Activated T-helper 1 cell treated with anti-CD3 and anti-CD28 coated beads, Interleukin-2, amount 50 U/mL, for 16 hours (primary cell): Measurements from ENCODE around the gene SERPINB6.
"Not testable (repeated sequence)": the region's sequence is repeated elsewhere in the genome, so short reads cannot be mapped to it uniquely, and the experiment has no call there.

Experiments used
- DNase-seq, 2 donors: peaks; one replicate each; pipeline ENCODE4 v3.0.0-alpha.2; 2020; ENCODE audit warnings: low read depth in 1 of 2, low spot score in 1 of 2

Gene SERPINB6

DNA sequence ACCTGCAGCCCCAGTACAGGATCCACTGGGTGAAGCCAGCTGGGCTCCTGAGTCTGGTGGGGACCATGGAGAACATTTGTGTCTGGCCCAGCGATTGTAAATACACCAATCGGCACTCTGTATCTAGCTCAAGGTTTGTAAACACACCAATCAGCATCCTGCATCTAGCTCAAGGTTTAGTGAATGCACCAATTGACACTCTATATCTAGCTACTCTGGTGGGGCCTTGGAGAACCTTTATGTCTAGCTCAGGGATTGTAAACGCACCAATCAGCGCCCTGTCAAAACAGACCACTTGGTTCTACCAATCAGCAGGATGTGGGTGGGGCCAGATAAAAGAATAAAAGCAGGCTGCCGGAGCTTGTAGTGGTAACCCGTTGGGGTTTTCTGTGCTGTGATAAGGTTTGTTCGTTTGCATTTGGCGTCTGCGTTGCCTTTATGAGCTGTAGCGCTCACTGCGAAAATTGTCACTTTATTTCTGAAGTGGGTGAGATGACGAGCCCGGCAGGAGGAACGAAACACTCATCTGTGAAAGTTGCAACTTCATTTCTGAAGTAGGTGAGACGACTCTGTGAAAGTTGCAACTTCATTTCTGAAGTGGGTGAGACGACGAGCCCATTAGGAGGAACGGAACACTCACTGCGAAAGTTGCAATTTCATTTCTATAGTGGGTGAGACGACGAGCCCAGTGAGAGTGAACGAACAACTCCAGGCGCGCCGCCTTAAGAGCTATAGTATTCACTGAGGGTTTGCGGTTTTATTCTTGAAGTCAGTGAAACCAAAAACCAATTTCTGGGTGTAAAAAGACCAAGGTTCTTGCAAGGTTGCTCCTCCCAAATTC, 31.1 kb downstream of the SERPINB6 start:
- DNase-seq: peak; percentile 18 to 58

GRCh38 chr6:2939315-2940009, 31.9 kb downstream of the SERPINB6 start:
- no peak for DNase-seq

- DNase-seq: no peak
Observed at GRCh38 chr6:2938632-2939083, 32.7 kb downstream of the SERPINB6 start.

- no peak for DNase-seq
Observed at GRCh38 chr6:2938004-2938631, 33.2 kb downstream of the SERPINB6 start.

GRCh38 chr6:2937627-2938003, 33.8 kb downstream of the SERPINB6 start:
- no peak for DNase-seq

DNA sequence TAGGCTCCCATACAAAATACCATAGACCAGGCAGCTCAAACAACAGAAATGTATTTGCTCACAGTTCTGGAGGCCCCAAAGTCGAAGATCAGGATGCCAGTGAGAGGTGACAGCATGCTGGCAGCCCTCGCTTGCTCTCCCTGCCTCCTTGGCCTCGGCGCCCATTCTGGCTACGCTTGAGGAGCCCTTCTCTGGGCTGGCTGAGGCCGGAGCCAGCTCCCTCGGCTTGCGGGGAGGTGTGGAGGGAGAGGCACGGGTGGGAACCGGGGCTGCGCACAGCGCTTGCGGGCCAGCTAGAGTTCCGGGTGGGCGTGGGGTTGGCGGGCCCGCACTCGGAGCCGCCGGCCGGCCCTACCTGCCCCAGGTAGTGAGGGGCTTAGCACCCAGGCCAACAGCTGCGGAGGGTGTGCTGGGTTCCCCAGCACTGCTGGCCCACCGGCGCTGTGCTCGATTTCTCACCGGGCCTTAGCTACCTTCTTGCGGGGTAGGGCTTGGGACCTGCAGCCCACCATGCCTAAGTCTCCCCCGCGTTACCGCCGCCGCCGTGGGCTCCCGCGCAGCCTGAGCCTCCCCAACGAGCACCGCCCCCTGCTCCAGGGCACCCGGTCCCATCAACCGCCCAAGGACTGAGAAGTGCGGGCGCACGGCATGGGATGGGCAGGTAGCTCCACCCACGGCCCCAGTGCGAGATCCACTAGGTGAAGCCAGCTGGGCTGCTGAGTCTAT, 35.6 kb downstream of the SERPINB6 start:
- no peak for DNase-seq

DNA sequence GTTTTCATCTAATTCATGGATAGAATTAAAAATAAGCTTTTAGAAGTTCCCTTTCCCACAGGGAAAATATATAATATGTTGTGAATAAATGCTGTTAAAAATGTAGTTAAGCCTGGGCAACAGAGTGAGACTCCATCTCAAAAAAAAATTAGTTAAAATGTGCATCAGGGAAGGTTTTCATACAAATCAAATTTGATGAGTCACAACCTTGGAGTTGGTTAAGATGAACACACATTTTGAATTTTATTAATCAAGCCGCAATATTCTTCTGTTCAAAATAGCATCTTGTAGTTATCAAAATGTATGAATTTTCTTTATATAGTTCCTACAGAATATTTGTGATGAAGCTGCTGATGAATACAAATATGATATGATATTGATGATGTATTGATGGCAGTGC, 37.3 kb downstream of the SERPINB6 start:
- DNase-seq: no peak

- DNase-seq: not testable (repeated sequence)
Observed at GRCh38 chr6:2932911-2933310, 38.5 kb downstream of the SERPINB6 start.

GRCh38 chr6:2931970-2932748, 39.2 kb downstream of the SERPINB6 start:
- DNase-seq: peak; percentile 72 to 73

DNA sequence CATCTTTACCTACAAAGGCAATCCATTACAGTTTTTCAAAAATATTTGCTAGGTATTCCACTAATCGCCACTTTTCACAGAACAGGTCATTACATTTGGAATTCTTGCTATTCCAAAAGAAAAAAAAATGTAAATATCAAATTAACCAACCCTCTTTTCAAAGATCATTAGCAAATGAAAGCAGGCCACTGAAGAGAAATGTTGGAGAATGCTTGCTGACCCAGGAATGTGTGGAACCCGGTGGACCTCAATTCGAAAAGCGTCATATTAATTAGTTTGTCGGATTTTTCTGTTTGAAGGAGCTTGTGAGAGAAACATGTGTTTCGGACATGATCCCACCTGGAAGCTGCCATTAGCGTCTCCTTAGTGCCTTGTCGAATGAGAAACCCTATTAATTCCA, 40.3 kb downstream of the SERPINB6 start:
- no peak for DNase-seq

DNA sequence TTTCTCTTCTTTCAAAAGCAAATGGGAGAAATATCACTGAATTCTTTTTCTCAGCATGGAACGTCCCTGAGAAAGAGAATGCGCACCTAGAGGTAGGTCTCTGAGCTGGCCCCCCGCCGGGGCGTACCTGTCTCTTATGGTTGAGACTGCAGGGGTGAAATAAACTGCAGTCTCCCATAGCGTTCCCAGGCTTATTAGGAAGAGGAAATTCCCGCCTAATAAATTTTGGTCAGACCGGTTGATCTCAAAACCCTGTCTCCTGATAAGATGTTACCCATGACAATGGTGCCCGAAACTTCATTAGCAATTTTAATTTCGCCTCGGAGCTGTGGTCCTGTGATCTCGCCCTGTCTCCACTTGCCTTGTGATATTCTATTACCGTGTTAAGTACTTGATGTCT, 43.4 kb downstream of the SERPINB6 start:
- DNase-seq: not testable (repeated sequence)

DNA sequence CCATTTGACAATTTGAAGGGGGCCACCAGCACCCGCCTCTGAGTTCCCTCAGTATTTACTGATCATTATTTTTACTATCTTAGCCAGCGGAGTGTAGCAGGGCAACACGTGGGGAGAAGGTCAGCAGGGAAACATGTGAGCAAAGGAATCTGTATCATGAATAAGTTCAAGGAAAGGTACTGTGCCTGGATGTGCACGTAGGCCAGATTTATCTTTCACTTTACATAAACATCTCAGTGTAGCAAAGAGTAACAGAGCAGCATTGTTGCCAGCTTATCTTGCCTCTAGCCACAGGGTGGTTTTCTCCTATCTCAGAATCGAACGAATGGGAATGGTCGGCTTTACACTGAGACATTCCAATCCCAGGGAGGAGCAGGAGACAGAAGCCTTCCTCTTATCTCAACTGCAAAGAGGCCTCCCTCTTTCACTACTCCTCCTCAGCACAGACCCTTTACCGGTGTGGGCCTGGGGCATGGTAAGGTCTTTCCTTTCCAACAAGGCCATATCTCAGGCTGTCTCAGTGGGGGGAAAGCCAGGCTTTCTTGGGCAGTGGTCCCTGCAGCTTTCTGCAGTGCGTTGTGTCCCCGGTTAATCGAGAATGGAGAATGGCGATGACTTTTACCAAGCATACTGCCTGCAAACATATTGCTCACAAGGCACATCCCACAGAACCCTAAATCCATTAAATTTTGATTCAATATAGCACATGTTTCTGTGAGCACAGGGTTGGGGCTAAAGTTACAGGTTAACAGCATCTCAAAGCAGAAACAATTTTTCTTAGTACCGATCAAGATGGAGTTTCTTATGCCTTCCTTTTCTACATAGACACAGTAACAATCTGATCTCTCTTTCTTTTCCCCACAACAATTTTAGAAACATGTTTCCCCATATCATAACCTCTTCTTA, 45.3 kb downstream of the SERPINB6 start:
- DNase-seq: not testable (repeated sequence)

- DNase-seq: no peak
Observed at GRCh38 chr6:2921520-2922115, 49.7 kb downstream of the SERPINB6 start.

DNA sequence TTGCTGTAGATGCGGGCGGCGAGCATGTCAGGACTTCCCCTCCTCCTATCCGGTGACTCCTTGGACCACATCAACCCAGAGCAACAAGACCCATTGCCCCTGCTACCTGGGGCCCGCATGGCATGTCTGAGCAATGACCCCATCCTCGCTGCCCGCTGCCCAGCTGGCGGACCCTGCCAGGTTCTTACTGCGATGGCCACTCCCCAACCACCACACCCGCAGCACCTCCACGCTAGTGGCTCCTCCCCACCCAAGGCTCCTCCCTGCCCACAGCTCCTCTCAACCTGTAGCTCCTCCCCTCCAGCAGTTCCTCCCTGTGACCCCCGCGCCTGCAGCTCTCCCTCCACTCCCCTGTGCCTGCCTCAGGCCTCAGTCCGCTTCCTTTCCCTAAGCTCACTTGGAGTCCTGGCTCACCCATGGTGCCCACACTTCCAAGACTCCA, 50.7 kb downstream of the SERPINB6 start:
- no peak for DNase-seq

DNA sequence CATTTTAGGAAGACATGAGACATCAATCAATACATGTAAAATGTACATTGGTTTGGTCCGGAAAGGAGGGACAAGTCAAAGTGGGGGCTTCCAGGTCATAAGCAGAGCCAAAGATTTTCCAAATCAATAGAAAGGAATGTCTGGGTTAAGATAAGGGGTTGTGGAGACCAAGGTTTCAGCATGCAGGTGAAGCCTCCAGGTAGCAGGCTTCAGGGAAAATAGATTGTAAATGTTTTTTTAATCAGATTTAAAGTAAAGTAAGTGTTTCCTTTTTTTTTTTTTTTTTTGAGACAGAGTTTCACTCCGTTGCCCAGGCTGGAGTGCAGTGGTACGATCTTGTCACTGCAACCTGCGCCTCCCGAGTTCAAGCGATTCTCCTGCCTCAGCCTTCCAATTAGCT, 51.5 kb downstream of the SERPINB6 start:
- DNase-seq: no peak

- no peak for DNase-seq
Observed at GRCh38 chr6:2919401-2919800, 52.0 kb downstream of the SERPINB6 start.

DNA sequence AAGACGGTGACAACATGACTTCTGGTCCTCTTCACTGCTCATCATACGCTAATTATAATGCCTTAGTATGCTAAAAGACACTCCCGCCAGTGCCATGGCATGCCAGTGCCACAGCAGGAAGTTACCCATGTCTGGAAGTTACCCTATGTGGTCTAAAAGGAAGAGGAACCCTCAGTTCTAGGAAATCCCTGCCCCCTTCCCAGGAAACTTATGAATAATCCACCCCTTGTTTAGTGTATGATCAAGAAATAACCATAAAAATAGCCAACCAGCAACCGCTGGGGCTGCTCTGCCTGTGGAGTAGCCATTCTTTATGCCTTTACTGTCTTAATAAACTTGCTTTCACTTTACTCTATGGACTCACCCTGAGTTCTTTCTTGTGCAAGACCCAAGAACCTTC, 52.4 kb downstream of the SERPINB6 start:
- no peak for DNase-seq

GRCh38 chr6:2917801-2918445, 53.4 kb downstream of the SERPINB6 start:
- DNase-seq: no peak

GRCh38 chr6:2917065-2917464, 54.3 kb downstream of the SERPINB6 start:
- no peak for DNase-seq
